H9 (cell line): ENCODE data around the gene PUM2. TPM values are rescaled to one million over a fixed set of nuclear protein-coding genes. Genes with fewer than 3 reads are reported as not detected.

Source experiments
- DNase-seq: peaks from one replicate; pipeline ENCODE4 v3.0.0-alpha.2; 2017
- H2AFZ ChIP-seq: one replicate; pipeline ENCODE4 v1.6.1; 2013; ENCODE audit warnings: mild to moderate bottlenecking, low read length, control low read depth, moderate library complexity
- H2AK5ac ChIP-seq: 2 replicates; pipeline ENCODE4 v1.6.1; 2013; ENCODE audit warnings: low read length, control low read depth, mixed read lengths; ENCODE audit not compliant: insufficient read length
- H2BK120ac ChIP-seq: one replicate; pipeline ENCODE4 v1.6.1; 2013; ENCODE audit warnings: low read depth, mild to moderate bottlenecking, low read length, control low read depth, inconsistent platforms; ENCODE audit not compliant: poor library complexity, severe bottlenecking
- H2BK12ac ChIP-seq: 2 replicates; pipeline ENCODE4 v1.6.1; 2013; ENCODE audit warnings: low read length, control low read depth, mixed read lengths, low read depth; ENCODE audit not compliant: insufficient read length
- H2BK15ac ChIP-seq: 2 replicates; pipeline ENCODE4 v1.6.1; 2013; ENCODE audit warnings: low read depth, low read length, control low read depth
- H2BK20ac ChIP-seq: one replicate; pipeline ENCODE4 v1.6.1; 2013; ENCODE audit warnings: low read depth, mild to moderate bottlenecking, low read length, control low read depth, inconsistent platforms; ENCODE audit not compliant: poor library complexity, severe bottlenecking
- H2BK5ac ChIP-seq: 2 replicates; pipeline ENCODE4 v1.6.1; 2013; ENCODE audit warnings: low read length, control low read depth, mixed read lengths; ENCODE audit not compliant: insufficient read length
- H3K14ac ChIP-seq: 2 replicates; pipeline ENCODE4 v1.6.1; 2013; ENCODE audit warnings: low read length, control low read depth; ENCODE audit not compliant: insufficient read depth
- H3K18ac ChIP-seq: 2 replicates; pipeline ENCODE4 v1.6.1; 2013; ENCODE audit warnings: low read depth, mild to moderate bottlenecking, mixed read lengths, low read length, control low read depth; ENCODE audit not compliant: insufficient read length
- H3K23ac ChIP-seq: 2 replicates; pipeline ENCODE4 v1.6.1; 2013; ENCODE audit warnings: low read length, control low read depth, mixed read lengths, low read depth; ENCODE audit not compliant: insufficient read length
- H3K23me2 ChIP-seq: 2 replicates; pipeline ENCODE4 v1.6.1; 2013; ENCODE audit warnings: low read depth, mild to moderate bottlenecking, mixed read lengths, low read length, control low read depth; ENCODE audit not compliant: insufficient read length, poor library complexity, severe bottlenecking
- H3K27ac ChIP-seq: 2 replicates; pipeline ENCODE4 v1.5.1; 2013; ENCODE audit warnings: low read length, control low read depth, mixed read lengths, low read depth; ENCODE audit not compliant: insufficient read length
- H3K27me3 ChIP-seq: 2 replicates; pipeline ENCODE4 v1.6.1; 2013; ENCODE audit warnings: low read length, control low read depth, inconsistent platforms; ENCODE audit not compliant: insufficient read depth
- H3K4ac ChIP-seq: 2 replicates; pipeline ENCODE4 v1.6.1; 2013; ENCODE audit warnings: low read depth, mild to moderate bottlenecking, control low read depth, inconsistent platforms, low read length, moderate library complexity
- H3K4me1 ChIP-seq: 2 replicates; pipeline ENCODE4 v1.6.1; 2013; ENCODE audit warnings: low read length, control low read depth, inconsistent platforms; ENCODE audit not compliant: insufficient read depth
- H3K4me2 ChIP-seq: 2 replicates; pipeline ENCODE4 v1.6.1; 2013; ENCODE audit warnings: low read length, control low read depth, mixed read lengths; ENCODE audit not compliant: insufficient read length, insufficient read depth
- H3K56ac ChIP-seq: 2 replicates; pipeline ENCODE4 v1.6.1; 2013; ENCODE audit warnings: low read depth, mild to moderate bottlenecking, mixed read lengths, low read length, control low read depth; ENCODE audit not compliant: insufficient read length
- H3K79me1 ChIP-seq: 2 replicates; pipeline ENCODE4 v1.6.1; 2013; ENCODE audit warnings: low read depth, mild to moderate bottlenecking, moderate library complexity, low read length, control low read depth, inconsistent platforms; ENCODE audit not compliant: insufficient read depth, poor library complexity, severe bottlenecking
- H3K79me2 ChIP-seq: 2 replicates; pipeline ENCODE4 v1.6.1; 2013; ENCODE audit warnings: low read length, control low read depth, inconsistent platforms; ENCODE audit not compliant: insufficient read depth
- H3K9ac ChIP-seq: 2 replicates; pipeline ENCODE4 v1.6.1; 2013; ENCODE audit warnings: low read length, control low read depth, mixed read lengths; ENCODE audit not compliant: insufficient read length; ENCODE audit errors: extremely low read depth
- H3K9me3 ChIP-seq: one replicate; pipeline ENCODE4 v1.6.1; 2013; ENCODE audit warnings: low read depth, low read length, inconsistent platforms; ENCODE audit not compliant: control insufficient read depth
- H3T11ph ChIP-seq: one replicate; pipeline ENCODE4 v1.6.1; 2013; ENCODE audit warnings: mild to moderate bottlenecking, low read length, control low read depth, inconsistent platforms
- H4K20me1 ChIP-seq: one replicate; pipeline ENCODE4 v1.6.1; 2013; ENCODE audit not compliant: control insufficient read depth, insufficient read length, insufficient read depth
- H4K5ac ChIP-seq: 2 replicates; pipeline ENCODE4 v1.6.1; 2013; ENCODE audit warnings: low read depth, mild to moderate bottlenecking, mixed read lengths, low read length, control low read depth; ENCODE audit not compliant: insufficient read length
- H4K8ac ChIP-seq: replicated peaks from 2 replicates; pipeline ENCODE4 v1.6.1; 2013; ENCODE audit warnings: low read length, control low read depth, mixed read lengths, low read depth; ENCODE audit not compliant: insufficient read length
- H4K91ac ChIP-seq: 2 replicates; pipeline ENCODE4 v1.6.1; 2013; ENCODE audit warnings: low read depth, mild to moderate bottlenecking, moderate library complexity, mixed read lengths, low read length, control low read depth; ENCODE audit not compliant: insufficient read length
- H3K27ac Mint-ChIP-seq, 3 experiments: 2 replicates in 2 of 3; 3 replicates in 1 of 3; pipeline ENCODE4 v1.8.0; 2020 to 2021; ENCODE audit warnings: mixed read lengths in 3 of 3, mild to moderate bottlenecking in 1 of 3, moderate library complexity in 1 of 3
- H3K27me3 Mint-ChIP-seq: 2 replicates; pipeline ENCODE4 v1.8.0; 2021; ENCODE audit warnings: low read depth, mild to moderate bottlenecking, moderate library complexity, mixed read lengths
- H3K36me3 Mint-ChIP-seq, 3 experiments: 2 replicates in 2 of 3; 3 replicates in 1 of 3; pipeline ENCODE4 v1.8.0; 2020 to 2021; ENCODE audit warnings: low read depth in 3 of 3, mixed read lengths in 3 of 3; ENCODE audit not compliant: insufficient read depth in 1 of 3
- H3K4me1 Mint-ChIP-seq, 2 experiments: 2 replicates each; pipeline ENCODE4 v1.8.0; 2020; ENCODE audit warnings: mixed read lengths in 2 of 2
- H3K4me3 Mint-ChIP-seq, 2 experiments: 2 replicates in 1 of 2; 3 replicates in 1 of 2; pipeline ENCODE4 v1.8.0; 2020 to 2021; ENCODE audit warnings: mild to moderate bottlenecking in 2 of 2, mixed read lengths in 2 of 2, moderate library complexity in 1 of 2
- H3K9me3 Mint-ChIP-seq, 2 experiments: 2 replicates in 1 of 2; 3 replicates in 1 of 2; pipeline ENCODE4 v1.8.0; 2020; ENCODE audit warnings: mild to moderate bottlenecking in 2 of 2, mixed read lengths in 2 of 2, moderate library complexity in 1 of 2
- WGBS: extraction: QIAGEN DNeasy Blood & Tissue Kit; methylation state at CpG from one replicate; pipeline ENCODE4 v1.1.7; 2013; ENCODE audit warnings: missing lambda C conversion rate, low lambda C conversion rate, mixed read lengths; ENCODE audit not compliant: insufficient read length; ENCODE audit errors: extremely low coverage; 5-methylcytosine and 5-hydroxymethylcytosine counted together
- total RNA-seq: library from RNA; stranded (reverse); gene quantifications from 2 replicates; pipeline ENCODE4 v1.2.1, GENCODE V29; 2021
- TF ChIP-seq, protein P1 (sequence below): fragments of 200-600 bp; sonication (generic); conservative IDR thresholded peaks from 3 replicates; pipeline ENCODE4 v1.8.0; 2021; ENCODE audit warnings: antibody characterized with exemption, mild to moderate bottlenecking

PUM2 gene
- total RNA-seq, 1 experiment from 2014 or later = 96.6 TPM

GRCh38 chr2:20393986-20394385, 43.3 kb upstream of the PUM2 start:
- Histone ChIP-seq H4K20me1 (no peaks in the 10 kb centered on the region), H3K79me1 (no peaks in the 10 kb centered on the region), H3K23me2 (no peaks in the 10 kb centered on the region), H3K9me3 (no peaks in the 10 kb centered on the region), H3K56ac (no peak overlapping the region), H3T11ph (no peak overlapping the region), H4K8ac (no peak overlapping the region), H3K9ac (no peak overlapping the region), H2AFZ (no peak overlapping the region), H2AK5ac (no peak overlapping the region), H2BK120ac (no peak overlapping the region), H3K14ac (no peak overlapping the region), H2BK20ac (no peak overlapping the region), H4K5ac (no peak overlapping the region), H3K23ac (no peak overlapping the region), H3K4me1 (no peaks in the 10 kb centered on the region), H4K91ac (no peak overlapping the region), H3K27ac (no peak overlapping the region), H3K4ac (no peak overlapping the region), H2BK15ac (no peak overlapping the region), H3K4me2 (no peak overlapping the region), H3K79me2 (no peaks in the 10 kb centered on the region), H3K27me3 (no peaks in the 10 kb centered on the region), H3K18ac (no peak overlapping the region), H2BK12ac (no peak overlapping the region), H2BK5ac (no peak overlapping the region)
- H3K36me3 Mint-ChIP-seq = no peaks in the 10 kb centered on the region
- no peak overlapping the region for H3K4me3 Mint-ChIP-seq
- DNase-seq = no peak
- WGBS = no CpG with 5 or more reads among the region's 4 CpGs
- TF ChIP-seq, protein P1, sequence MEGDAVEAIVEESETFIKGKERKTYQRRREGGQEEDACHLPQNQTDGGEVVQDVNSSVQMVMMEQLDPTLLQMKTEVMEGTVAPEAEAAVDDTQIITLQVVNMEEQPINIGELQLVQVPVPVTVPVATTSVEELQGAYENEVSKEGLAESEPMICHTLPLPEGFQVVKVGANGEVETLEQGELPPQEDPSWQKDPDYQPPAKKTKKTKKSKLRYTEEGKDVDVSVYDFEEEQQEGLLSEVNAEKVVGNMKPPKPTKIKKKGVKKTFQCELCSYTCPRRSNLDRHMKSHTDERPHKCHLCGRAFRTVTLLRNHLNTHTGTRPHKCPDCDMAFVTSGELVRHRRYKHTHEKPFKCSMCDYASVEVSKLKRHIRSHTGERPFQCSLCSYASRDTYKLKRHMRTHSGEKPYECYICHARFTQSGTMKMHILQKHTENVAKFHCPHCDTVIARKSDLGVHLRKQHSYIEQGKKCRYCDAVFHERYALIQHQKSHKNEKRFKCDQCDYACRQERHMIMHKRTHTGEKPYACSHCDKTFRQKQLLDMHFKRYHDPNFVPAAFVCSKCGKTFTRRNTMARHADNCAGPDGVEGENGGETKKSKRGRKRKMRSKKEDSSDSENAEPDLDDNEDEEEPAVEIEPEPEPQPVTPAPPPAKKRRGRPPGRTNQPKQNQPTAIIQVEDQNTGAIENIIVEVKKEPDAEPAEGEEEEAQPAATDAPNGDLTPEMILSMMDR = no peak
- H3K27ac Mint-ChIP-seq = no peak overlapping the region
- H3K9me3 Mint-ChIP-seq = no peaks in the 10 kb centered on the region
- peaks cover 0 to 3% of the 10 kb centered on the region in 2 experiments; a peak in 1 of 4 replicates for H3K4me1 Mint-ChIP-seq
- H3K27me3 Mint-ChIP-seq = peaks cover 20% of the 10 kb centered on the region
